Activated T-helper 17 cell treated with anti-CD3 and anti-CD28 coated beads, Interleukin-2, amount 50 U/mL, for 72 hours (primary cell): ENCODE measurements around the gene ST6GAL2. TPM values are rescaled to one million over a fixed set of nuclear protein-coding genes. Genes with fewer than 3 reads are reported as not detected.

ENCODE experiments used
- ATAC-seq: fragments of 150-1000 bp; cut with Tn5 transposase; replicated peaks from 2 replicates; pipeline ENCODE4 v1.10.0; 2021; ENCODE audit warnings: mild to moderate bottlenecking, moderate library complexity
- H3K27ac Mint-ChIP-seq: one replicate; pipeline ENCODE4 v1.8.0; 2022; ENCODE audit warnings: mixed read lengths
- H3K27me3 Mint-ChIP-seq: one replicate; pipeline ENCODE4 v1.8.0; 2022; ENCODE audit warnings: mixed read lengths
- H3K36me3 Mint-ChIP-seq: one replicate; pipeline ENCODE4 v1.8.0; 2022; ENCODE audit warnings: low read depth, mild to moderate bottlenecking, mixed read lengths
- H3K4me1 Mint-ChIP-seq: one replicate; pipeline ENCODE4 v1.8.0; 2022; ENCODE audit warnings: mixed read lengths
- H3K4me3 Mint-ChIP-seq: one replicate; pipeline ENCODE4 v1.8.0; 2022; ENCODE audit warnings: mild to moderate bottlenecking, mixed read lengths
- H3K9me3 Mint-ChIP-seq: one replicate; pipeline ENCODE4 v1.8.0; 2022; ENCODE audit warnings: mixed read lengths
- total RNA-seq, 2 donors: library from RNA; stranded (reverse); gene quantifications; one replicate each; pipeline ENCODE4 v1.2.3, GENCODE V29; 2022

ST6GAL2 gene, protein sequence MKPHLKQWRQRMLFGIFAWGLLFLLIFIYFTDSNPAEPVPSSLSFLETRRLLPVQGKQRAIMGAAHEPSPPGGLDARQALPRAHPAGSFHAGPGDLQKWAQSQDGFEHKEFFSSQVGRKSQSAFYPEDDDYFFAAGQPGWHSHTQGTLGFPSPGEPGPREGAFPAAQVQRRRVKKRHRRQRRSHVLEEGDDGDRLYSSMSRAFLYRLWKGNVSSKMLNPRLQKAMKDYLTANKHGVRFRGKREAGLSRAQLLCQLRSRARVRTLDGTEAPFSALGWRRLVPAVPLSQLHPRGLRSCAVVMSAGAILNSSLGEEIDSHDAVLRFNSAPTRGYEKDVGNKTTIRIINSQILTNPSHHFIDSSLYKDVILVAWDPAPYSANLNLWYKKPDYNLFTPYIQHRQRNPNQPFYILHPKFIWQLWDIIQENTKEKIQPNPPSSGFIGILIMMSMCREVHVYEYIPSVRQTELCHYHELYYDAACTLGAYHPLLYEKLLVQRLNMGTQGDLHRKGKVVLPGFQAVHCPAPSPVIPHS
- total RNA-seq: not detected

- no peaks in the 10 kb centered on the region for H3K9me3 Mint-ChIP-seq
- no peaks in the 10 kb centered on the region for H3K4me1 Mint-ChIP-seq
- H3K36me3 Mint-ChIP-seq: no peaks in the 10 kb centered on the region
- no peak within 1 kb of the TSS for H3K4me3 Mint-ChIP-seq
- H3K27me3 Mint-ChIP-seq: peaks cover 26% of the 10 kb centered on the region
- H3K27ac Mint-ChIP-seq: no peak within 1 kb of the TSS
- ATAC-seq: no peak
These were observed at the start of gene ST6GAL2 for GRCh38 chr2:106885971-106886915. Gene ST6GAL2 (minus strand): TSS chr2:106886167. CDS start chr2:106843977, 42,190 bp downstream.

- Mint-ChIP-seq H3K27ac (no peak overlapping the region), H3K36me3 (no peaks in the 10 kb centered on the region), H3K9me3 (no peaks in the 10 kb centered on the region), H3K4me1 (no peaks in the 10 kb centered on the region), H3K27me3 (no peaks in the 10 kb centered on the region), H3K4me3 (no peak overlapping the region)
- ATAC-seq: no peak
These were observed 46.7 kb upstream of the ST6GAL2 start for GRCh38 chr2:106932644-106933043.

GRCh38 chr2:106931717-106932335, 45.9 kb upstream of the ST6GAL2 start:
- no peak for ATAC-seq
- H3K4me1 Mint-ChIP-seq: no peaks in the 10 kb centered on the region
- no peak overlapping the region for H3K27ac Mint-ChIP-seq
- no peaks in the 10 kb centered on the region for H3K9me3 Mint-ChIP-seq
- no peak overlapping the region for H3K4me3 Mint-ChIP-seq
- H3K36me3 Mint-ChIP-seq: no peaks in the 10 kb centered on the region
- H3K27me3 Mint-ChIP-seq: no peaks in the 10 kb centered on the region

DNA sequence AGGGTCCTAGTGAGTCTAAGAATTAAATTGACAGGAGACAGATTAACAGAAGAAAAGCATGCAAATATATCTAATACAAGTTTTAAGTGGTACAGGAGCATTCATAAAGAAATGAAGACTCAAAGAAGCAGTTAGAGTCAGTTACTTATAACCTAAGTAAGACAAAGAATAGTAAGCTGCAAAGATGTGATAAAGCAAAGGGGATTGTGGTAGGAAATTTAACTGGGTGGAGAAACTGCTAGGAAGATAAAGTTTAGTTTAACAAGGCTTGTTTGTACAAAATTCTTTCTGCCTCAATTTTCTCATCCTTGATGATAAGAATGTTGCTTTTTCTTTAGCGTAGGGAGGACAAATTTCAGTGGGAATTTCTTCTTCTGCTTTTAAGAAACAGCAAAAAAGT, 35.5 kb upstream of the ST6GAL2 start:
- Mint-ChIP-seq H3K36me3 (no peaks in the 10 kb centered on the region), H3K27ac (no peak overlapping the region), H3K4me3 (no peak overlapping the region), H3K4me1 (no peaks in the 10 kb centered on the region), H3K27me3 (no peaks in the 10 kb centered on the region), H3K9me3 (peaks cover 2% of the 10 kb centered on the region)
- ATAC-seq: no peak

GRCh38 chr2:106919012-106919411, 33.0 kb upstream of the ST6GAL2 start:
- Mint-ChIP-seq H3K9me3 (peaks cover 4% of the 10 kb centered on the region), H3K4me3 (no peak overlapping the region), H3K36me3 (no peaks in the 10 kb centered on the region), H3K27ac (no peak overlapping the region), H3K4me1 (no peaks in the 10 kb centered on the region), H3K27me3 (no peaks in the 10 kb centered on the region)
- no peak for ATAC-seq

- Mint-ChIP-seq H3K4me1 (no peaks in the 10 kb centered on the region), H3K4me3 (no peak overlapping the region), H3K27ac (no peak overlapping the region), H3K9me3 (peaks cover 5% of the 10 kb centered on the region), H3K36me3 (no peaks in the 10 kb centered on the region), H3K27me3 (peaks cover 7% of the 10 kb centered on the region)
- no peak for ATAC-seq
These were observed 18.3 kb upstream of the ST6GAL2 start for GRCh38 chr2:106904242-106904641.

DNA sequence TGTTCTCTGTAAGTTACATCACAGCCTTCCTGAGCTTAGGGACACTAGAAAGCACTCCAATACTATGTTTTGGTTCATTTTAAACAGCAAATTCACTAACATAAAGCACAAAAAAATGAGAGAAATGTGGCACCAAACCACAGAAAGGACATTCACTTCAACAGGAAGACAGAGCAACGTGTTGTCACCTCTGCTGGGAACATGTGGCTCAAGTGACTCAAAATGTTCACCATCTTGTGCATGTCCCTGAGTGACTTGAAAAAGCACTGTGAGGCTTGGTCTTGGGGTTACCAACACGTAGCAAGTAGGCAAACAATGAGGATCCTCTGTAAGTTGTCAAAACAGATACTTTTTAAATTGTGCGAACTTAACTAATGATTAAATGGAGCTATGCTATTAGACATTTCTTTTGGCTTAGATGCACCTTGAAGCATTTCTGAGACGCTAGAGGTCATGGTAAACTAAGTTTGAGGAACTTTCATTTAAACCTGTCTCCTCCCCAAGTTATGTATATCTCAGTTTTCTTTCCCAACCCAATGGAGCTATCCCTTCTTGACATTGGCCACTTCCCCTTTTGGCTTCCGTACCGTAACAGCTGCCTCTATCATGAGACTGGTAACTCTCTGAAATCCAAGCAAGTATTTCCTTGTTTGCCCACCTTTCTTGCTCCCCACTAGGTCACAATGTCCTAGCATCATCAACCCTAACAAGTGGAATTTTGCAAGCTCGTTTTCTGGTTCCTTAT, 14.0 kb upstream of the ST6GAL2 start:
- Mint-ChIP-seq H3K9me3 (peaks cover 5% of the 10 kb centered on the region), H3K27me3 (no peaks in the 10 kb centered on the region), H3K4me1 (no peaks in the 10 kb centered on the region), H3K36me3 (no peaks in the 10 kb centered on the region), H3K4me3 (no peak overlapping the region), H3K27ac (no peak overlapping the region)
- no peak for ATAC-seq

- Mint-ChIP-seq H3K36me3 (no peaks in the 10 kb centered on the region), H3K4me3 (no peak overlapping the region), H3K27ac (no peak overlapping the region), H3K9me3 (no peaks in the 10 kb centered on the region), H3K4me1 (no peaks in the 10 kb centered on the region), H3K27me3 (no peaks in the 10 kb centered on the region)
- no peak for ATAC-seq
These were observed 8.6 kb upstream of the ST6GAL2 start for GRCh38 chr2:106894545-106894944.

GRCh38 chr2:106892048-106892447, 6.1 kb upstream of the ST6GAL2 start:
- Mint-ChIP-seq H3K4me1 (no peaks in the 10 kb centered on the region), H3K9me3 (no peaks in the 10 kb centered on the region), H3K27ac (no peak overlapping the region), H3K36me3 (no peaks in the 10 kb centered on the region), H3K4me3 (no peak overlapping the region), H3K27me3 (peaks cover 3% of the 10 kb centered on the region)
- ATAC-seq: no peak

GRCh38 chr2:106890606-106891005, 4.6 kb upstream of the ST6GAL2 start:
- no peak overlapping the region for H3K27ac Mint-ChIP-seq
- H3K36me3 Mint-ChIP-seq: no peaks in the 10 kb centered on the region
- peaks cover 7% of the 10 kb centered on the region for H3K27me3 Mint-ChIP-seq

GRCh38 chr2:106886916-106887758, 1.2 kb upstream of the ST6GAL2 start:
- H3K4me3 Mint-ChIP-seq: no peak overlapping the region
- no peaks in the 10 kb centered on the region for H3K4me1 Mint-ChIP-seq
- no peaks in the 10 kb centered on the region for H3K9me3 Mint-ChIP-seq
- no peak for ATAC-seq
- peaks cover 24% of the 10 kb centered on the region for H3K27me3 Mint-ChIP-seq
- no peaks in the 10 kb centered on the region for H3K36me3 Mint-ChIP-seq
- no peak overlapping the region for H3K27ac Mint-ChIP-seq

More at GRCh38 chr2:106890606-106891005, 4.6 kb upstream of the ST6GAL2 start:
- no peak overlapping the region for H3K4me3 Mint-ChIP-seq
- no peaks in the 10 kb centered on the region for H3K4me1 Mint-ChIP-seq
- ATAC-seq: no peak
- H3K9me3 Mint-ChIP-seq: no peaks in the 10 kb centered on the region

DNA sequence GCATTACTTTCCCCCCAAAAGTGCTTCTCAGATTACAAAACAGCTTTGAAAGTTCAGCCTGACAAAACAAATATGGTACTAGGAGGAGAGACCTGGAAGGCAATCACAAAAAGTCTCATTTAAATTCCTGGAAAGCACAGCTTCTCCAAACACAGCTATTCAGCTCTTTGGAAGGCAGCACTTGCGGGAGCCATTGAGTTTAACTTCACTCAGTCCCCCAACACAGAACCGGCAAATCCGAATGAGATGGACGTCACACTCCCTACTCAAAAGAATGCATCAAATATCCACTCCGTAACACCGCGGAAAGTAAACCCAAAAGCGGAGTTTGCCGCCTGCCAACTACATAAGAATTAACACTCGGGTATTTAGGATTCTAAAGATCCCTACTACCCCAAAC, 638 bp downstream of the ST6GAL2 start:
- Mint-ChIP-seq H3K27ac (no peak overlapping the region), H3K27me3 (peaks cover 26% of the 10 kb centered on the region), H3K36me3 (no peaks in the 10 kb centered on the region), H3K9me3 (no peaks in the 10 kb centered on the region), H3K4me3 (no peak overlapping the region), H3K4me1 (no peaks in the 10 kb centered on the region)
- no peak for ATAC-seq

- Mint-ChIP-seq H3K4me3 (no peak overlapping the region), H3K27me3 (peaks cover 26% of the 10 kb centered on the region), H3K27ac (no peak overlapping the region), H3K4me1 (no peaks in the 10 kb centered on the region), H3K36me3 (no peaks in the 10 kb centered on the region), H3K9me3 (no peaks in the 10 kb centered on the region)
- ATAC-seq: no peak
These were observed 3.3 kb downstream of the ST6GAL2 start for GRCh38 chr2:106882673-106883072.
